ENCODE data around the gene TPRKB.

DNA sequence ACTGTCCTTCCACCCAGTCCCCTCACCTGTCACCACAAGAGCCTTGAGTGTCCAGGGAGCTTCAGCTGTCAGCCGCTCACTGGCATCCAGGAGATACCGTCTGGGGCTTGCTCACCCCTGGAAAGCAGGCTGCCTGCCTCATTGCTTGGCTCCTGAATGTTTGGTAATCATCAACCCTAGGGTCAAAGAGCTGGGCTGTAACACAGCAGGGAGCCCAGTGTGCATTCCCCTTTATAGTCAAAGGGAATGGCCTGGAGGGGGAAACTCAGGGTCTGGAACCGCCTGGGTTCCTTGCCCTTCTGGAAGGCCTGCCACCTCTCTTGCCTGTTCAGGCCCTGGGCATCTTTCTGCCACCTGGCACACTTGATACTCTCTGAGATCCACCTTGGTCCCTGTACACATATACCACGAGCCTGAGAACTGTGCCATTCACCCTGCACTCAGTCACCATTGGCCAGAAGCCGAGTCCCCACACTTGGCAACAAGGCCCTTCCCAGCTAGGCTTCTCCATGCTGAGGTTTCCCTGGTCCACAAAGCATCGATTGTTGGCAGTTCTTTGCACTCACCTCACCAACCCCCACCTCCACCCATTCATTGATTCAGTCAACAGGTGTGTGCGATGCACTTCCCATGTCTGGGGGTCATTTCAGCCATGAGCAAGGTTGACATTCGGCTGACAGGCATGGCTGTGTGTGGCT lies 35.0 kb downstream of the TPRKB start:
- TF ChIP-seq, protein P1, sequence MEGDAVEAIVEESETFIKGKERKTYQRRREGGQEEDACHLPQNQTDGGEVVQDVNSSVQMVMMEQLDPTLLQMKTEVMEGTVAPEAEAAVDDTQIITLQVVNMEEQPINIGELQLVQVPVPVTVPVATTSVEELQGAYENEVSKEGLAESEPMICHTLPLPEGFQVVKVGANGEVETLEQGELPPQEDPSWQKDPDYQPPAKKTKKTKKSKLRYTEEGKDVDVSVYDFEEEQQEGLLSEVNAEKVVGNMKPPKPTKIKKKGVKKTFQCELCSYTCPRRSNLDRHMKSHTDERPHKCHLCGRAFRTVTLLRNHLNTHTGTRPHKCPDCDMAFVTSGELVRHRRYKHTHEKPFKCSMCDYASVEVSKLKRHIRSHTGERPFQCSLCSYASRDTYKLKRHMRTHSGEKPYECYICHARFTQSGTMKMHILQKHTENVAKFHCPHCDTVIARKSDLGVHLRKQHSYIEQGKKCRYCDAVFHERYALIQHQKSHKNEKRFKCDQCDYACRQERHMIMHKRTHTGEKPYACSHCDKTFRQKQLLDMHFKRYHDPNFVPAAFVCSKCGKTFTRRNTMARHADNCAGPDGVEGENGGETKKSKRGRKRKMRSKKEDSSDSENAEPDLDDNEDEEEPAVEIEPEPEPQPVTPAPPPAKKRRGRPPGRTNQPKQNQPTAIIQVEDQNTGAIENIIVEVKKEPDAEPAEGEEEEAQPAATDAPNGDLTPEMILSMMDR (IDR thresholded peaks at IDR 0.05; ENCODE audit: low read depth, low read length): no peak
- TF ChIP-seq POLR2A (IDR thresholded peaks at IDR 0.05; ENCODE audit: extremely low read depth, insufficient read length): no peak
- TF ChIP-seq MYC (IDR thresholded peaks at IDR 0.05; ENCODE audit: low read depth, low read length): no peak
